LNCAP (cell line): ENCODE data around the gene CDC42EP1.

ENCODE experiments used
- CTCF ChIP-seq: fragments of 450-650 bp; IDR thresholded peaks from 2 replicates; pipeline ENCODE4 v1.5.1; 2017; ENCODE audit warnings: mild to moderate bottlenecking

Gene CDC42EP1

DNA sequence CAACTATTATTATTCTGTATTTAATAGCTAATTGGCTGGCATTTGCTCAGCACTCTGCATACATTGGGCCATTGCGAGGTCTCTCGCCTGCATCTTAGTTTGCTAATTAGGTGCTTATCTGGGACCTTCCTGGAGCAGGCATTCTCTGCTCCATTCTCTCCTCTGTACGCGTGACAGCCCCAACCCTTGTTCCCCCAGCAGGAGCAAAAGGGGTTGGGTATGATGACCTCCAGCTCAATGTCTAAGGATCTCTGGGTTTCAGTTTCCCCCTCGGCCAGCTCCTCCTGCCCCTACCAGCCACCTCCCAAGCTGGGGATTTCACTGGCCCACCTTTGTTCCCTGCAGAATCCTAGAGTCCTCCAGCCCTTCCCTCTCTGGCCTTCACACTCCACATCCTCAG lies 29.4 kb downstream of the CDC42EP1 start:
- no peak for TF ChIP-seq CTCF

DNA sequence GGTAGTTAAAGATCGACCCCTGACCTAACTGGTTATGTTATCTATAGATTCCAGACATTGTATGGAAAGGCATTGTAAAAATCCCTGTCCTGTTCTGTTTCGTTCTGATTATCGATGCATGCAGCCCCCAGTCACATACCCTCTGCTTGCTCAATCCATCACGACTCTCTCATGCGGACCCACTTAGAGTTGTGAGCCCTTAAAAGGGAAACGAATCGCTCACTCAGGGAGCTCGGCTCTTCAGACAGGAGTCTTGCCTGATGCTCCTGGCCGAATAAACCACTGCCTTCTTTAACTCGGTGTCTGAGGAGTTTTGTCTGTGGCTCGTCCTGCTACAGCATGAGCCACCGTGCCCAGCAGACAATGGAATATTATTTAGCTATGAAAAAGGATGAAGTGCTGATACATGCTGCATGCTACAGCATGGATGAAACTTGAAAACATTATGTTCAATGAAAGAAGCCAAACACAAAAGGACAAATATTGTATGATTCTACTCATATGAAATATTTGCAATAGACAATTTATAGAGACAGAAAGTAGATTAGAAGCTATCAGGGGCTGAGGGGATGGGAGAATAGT lies 31.6 kb downstream of the CDC42EP1 start:
- no peak for TF ChIP-seq CTCF

DNA sequence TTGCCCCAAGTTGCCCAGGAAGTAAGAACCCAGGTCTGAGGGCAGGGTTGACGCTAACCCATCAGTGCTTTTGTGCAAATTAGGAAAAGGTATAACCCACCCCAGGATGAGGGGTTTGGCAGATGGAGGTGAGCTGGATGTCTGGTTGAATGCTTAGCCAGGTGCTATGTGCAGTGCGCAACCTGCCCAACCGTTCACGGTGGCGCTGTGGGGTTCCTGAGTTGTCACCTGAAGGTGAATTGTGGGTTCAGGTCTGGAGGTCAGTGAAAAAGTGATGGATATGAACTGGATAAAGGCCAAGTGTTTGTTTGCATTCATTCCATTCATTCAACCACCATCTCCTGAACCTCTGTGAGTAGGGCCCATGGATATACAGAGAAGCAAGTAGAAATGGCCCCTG lies 34.0 kb downstream of the CDC42EP1 start:
- TF ChIP-seq CTCF = no peak

DNA sequence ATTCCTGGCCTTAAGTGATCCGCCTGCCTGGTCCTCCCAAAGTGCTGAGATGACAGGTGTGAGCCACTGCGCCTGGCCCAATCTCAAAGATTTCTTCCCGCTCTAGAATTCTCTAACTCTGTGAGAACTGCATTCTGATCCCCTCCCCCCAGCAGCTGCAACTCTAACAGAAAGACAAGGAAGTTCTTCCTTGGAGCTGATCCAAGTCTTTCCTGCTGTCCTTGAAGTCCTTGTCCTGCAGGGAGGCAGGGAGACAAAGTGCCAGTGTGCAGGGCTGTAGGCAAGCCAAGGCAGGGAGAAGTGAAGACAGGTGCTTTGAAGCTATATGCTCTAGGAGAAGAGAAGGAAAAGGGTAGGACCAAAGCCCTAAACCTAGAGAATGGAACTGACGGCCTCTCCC lies 38.9 kb downstream of the CDC42EP1 start:
- TF ChIP-seq CTCF = no peak

GRCh38 chr22:37601203-37601539 lies 40.9 kb downstream of the CDC42EP1 start:
- TF ChIP-seq CTCF = no peak

GRCh38 chr22:37601540-37602442 lies 41.5 kb downstream of the CDC42EP1 start:
- no peak for TF ChIP-seq CTCF

GRCh38 chr22:37604074-37604473 lies 43.8 kb downstream of the CDC42EP1 start:
- no peak for TF ChIP-seq CTCF
